GM18505 (cell line): ENCODE results near the gene ZNF43.
"Not testable (repeated sequence)": the region's sequence is repeated elsewhere in the genome, so short reads cannot be mapped to it uniquely, and the experiment has no call there.

Experiments used
- ATAC-seq: cut with Tn5 transposase; IDR thresholded peaks from one replicate; pipeline ENCODE4 v1.9.1; 2021; ENCODE audit not compliant: unreplicated experiment
- POLR2A ChIP-seq: IDR thresholded peaks from 4 replicates; pipeline ENCODE4 v1.6.1; 2011; ENCODE audit warnings: borderline replicate concordance; ENCODE audit not compliant: insufficient read depth, insufficient read length; ENCODE audit errors: extremely low read depth

Gene ZNF43

DNA sequence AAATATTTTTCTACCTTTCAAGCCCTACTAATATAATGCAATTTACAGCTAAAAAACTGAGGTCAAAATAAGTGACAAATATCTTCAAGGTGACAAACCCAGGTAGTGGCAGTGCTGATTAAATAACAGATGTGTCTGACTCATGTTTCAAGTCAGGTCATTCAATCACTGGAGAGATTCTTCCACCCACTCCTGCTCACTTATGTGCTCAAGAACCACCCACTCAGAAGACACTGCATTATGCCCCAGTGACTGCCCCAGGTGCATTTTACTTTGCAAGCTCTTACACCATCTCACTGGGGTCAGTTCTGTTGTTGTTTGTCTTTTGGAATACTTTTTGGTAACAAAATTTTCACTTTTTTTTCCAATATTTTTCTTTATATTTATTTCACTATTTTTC is 70.8 kb downstream of the ZNF43 start:
- ATAC-seq, result no peak
- TF ChIP-seq POLR2A, result no peak

DNA sequence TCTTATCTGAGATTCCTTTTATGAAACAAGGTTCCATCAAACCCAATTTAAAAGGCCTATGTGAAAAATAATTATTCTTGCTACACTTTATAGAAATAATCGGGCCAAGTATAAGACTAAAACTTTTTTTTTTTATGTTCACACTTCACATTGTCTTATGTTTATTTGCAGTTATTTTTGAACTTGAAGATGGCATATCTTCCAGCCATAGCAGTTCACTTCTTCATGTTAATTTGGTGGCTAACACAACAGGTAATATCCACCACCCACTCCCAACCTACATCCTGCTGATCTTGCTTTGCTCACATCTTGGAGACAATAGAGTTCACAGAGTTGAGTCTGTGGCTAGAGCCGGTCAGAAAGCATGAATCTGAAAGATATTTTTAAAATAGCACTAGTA is 74.4 kb downstream of the ZNF43 start:
- ATAC-seq, result not testable (repeated sequence)

DNA sequence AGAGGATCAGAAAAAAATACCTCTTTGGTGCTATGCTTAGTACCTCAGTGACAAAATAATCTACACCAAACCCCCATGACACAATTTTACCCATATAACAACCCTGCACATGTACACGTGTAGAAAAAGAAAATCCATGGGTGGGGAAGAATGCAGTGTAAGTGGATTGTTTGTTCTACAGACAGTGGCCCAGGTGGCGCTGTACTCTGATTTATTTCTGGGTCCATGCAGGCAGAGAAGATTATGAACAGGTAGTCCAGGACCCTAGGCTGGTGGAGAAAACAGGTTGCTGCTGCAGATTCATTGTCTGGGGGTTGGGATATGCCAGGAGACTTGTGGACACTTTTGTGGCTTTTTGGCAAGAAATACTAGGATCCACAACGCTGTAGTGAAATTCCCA is 77.7 kb downstream of the ZNF43 start:
- no peak for ATAC-seq
- TF ChIP-seq POLR2A, result no peak

DNA sequence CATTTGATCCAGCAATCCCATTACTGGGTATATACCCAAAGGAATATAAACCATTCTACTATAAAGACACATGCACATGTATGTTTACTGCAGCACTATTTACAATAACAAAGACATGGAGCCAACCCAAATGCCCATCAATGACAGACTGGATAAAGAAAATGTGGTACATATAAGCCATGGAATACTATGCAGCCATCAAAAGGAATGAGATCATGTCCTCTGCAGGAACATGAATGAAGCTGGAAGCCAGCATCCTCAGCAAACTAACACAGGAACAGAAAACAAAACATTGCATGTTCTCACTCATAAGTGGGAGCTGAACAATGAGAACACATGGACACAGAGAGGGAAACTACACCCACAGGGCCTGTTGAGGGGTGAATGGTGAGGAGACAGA is 80.4 kb downstream of the ZNF43 start:
- ATAC-seq, result not testable (repeated sequence)
